Measurements from ENCODE around the gene TRIO.

The TRIO gene

GRCh38 chr5:14177634-14178033 lies 34.5 kb downstream of the TRIO start:
- TF ChIP-seq CTCF (IDR thresholded peaks at IDR 0.05; ENCODE audit: insufficient read depth, low read length, poor library complexity, severe bottlenecking), result no peak
- H3K4me3 ChIP-seq (replicated peaks; ENCODE audit: low read depth, low read length), result peak overlapping the region; percentile 45
- DNase-seq (ENCODE audit: extremely low read depth, insufficient read length), result no peak
- H3K27me3 ChIP-seq (replicated peaks; ENCODE audit: control insufficient read depth, insufficient read depth, low read length), result no peaks in the 10 kb centered on the region
- H3K36me3 ChIP-seq (ENCODE audit: control insufficient read depth, insufficient read depth, low read length), result no peaks in the 10 kb centered on the region

GRCh38 chr5:14178091-14178490 lies 34.9 kb downstream of the TRIO start:
- no peaks in the 10 kb centered on the region for H3K36me3 ChIP-seq (ENCODE audit: control insufficient read depth, insufficient read depth, low read length)
- DNase-seq (ENCODE audit: extremely low read depth, insufficient read length), result no peak
- TF ChIP-seq CTCF (IDR thresholded peaks at IDR 0.05; ENCODE audit: insufficient read depth, low read length, poor library complexity, severe bottlenecking), result no peak
- peak overlapping the region; percentile 45 for H3K4me3 ChIP-seq (replicated peaks; ENCODE audit: low read depth, low read length)
- no peaks in the 10 kb centered on the region for H3K27me3 ChIP-seq (replicated peaks; ENCODE audit: control insufficient read depth, insufficient read depth, low read length)

GRCh38 chr5:14178671-14179211 lies 35.6 kb downstream of the TRIO start:
- DNase-seq (ENCODE audit: extremely low read depth, insufficient read length), result no peak
- peak overlapping the region; percentile 45 for H3K4me3 ChIP-seq (replicated peaks; ENCODE audit: low read depth, low read length)
- H3K36me3 ChIP-seq (ENCODE audit: control insufficient read depth, insufficient read depth, low read length), result no peaks in the 10 kb centered on the region
- no peak for TF ChIP-seq CTCF (IDR thresholded peaks at IDR 0.05; ENCODE audit: insufficient read depth, low read length, poor library complexity, severe bottlenecking)
- no peaks in the 10 kb centered on the region for H3K27me3 ChIP-seq (replicated peaks; ENCODE audit: control insufficient read depth, insufficient read depth, low read length)

- Histone ChIP-seq H3K36me3 (ENCODE audit: control insufficient read depth, insufficient read depth, low read length) (no peaks in the 10 kb centered on the region), H3K27me3 (replicated peaks; ENCODE audit: control insufficient read depth, insufficient read depth, low read length) (no peaks in the 10 kb centered on the region), H3K4me3 (replicated peaks; ENCODE audit: low read depth, low read length) (no peak overlapping the region)
- DNase-seq (ENCODE audit: extremely low read depth, insufficient read length), result no peak
- no peak for TF ChIP-seq CTCF (IDR thresholded peaks at IDR 0.05; ENCODE audit: insufficient read depth, low read length, poor library complexity, severe bottlenecking)
Measured at GRCh38 chr5:14179446-14179845, 36.3 kb downstream of the TRIO start.

- no peak for TF ChIP-seq CTCF (IDR thresholded peaks at IDR 0.05; ENCODE audit: insufficient read depth, low read length, poor library complexity, severe bottlenecking)
- DNase-seq (ENCODE audit: extremely low read depth, insufficient read length), result no peak
- H3K27me3 ChIP-seq (replicated peaks; ENCODE audit: control insufficient read depth, insufficient read depth, low read length), result no peaks in the 10 kb centered on the region
- H3K4me3 ChIP-seq (replicated peaks; ENCODE audit: low read depth, low read length), result no peak overlapping the region
- H3K36me3 ChIP-seq (ENCODE audit: control insufficient read depth, insufficient read depth, low read length), result no peaks in the 10 kb centered on the region
Measured at GRCh38 chr5:14180437-14180836, 37.3 kb downstream of the TRIO start.
